Measurements from ENCODE around the gene TSNAXIP1. TPM values are rescaled to one million over a fixed set of nuclear protein-coding genes. Genes with fewer than 3 reads are reported as not detected.

The TSNAXIP1 gene
- total and polyA plus RNA-seq, 9 of the 15 experiments (the other 6 are each of a cell fraction or from before 2014, with no cell fraction given), result 0.03 to 0.24 (median 0.11) TPM; not detected in 4

GRCh38 chr16:67786491-67786890 lies 20.2 kb upstream of the TSNAXIP1 start (continued):
- TF ChIP-seq ZNF318 (IDR thresholded peaks at IDR 0.05; ENCODE audit: borderline replicate concordance in 1 of 2, low read depth in 1 of 2), result no peak
- no peak for TF ChIP-seq TBL1XR1 (IDR thresholded peaks at IDR 0.05; ENCODE audit: low read length in 2 of 2)
- no peak for TF ChIP-seq HBP1 (CRISPR knock-in tag; IDR thresholded peaks at IDR 0.05)

All from K562 (cell line).